OCI-LY7 (cell line): ENCODE results near the gene B3GNT3. TPM values are rescaled to one million over a fixed set of nuclear protein-coding genes. Genes with fewer than 3 reads are reported as not detected.

ENCODE experiments used
- BruUV-seq: library from RNA; stranded (reverse); fragments of 400-500 nt; replicated peaks from 2 replicates; lab custom pipeline; 2021; lab: Mats Ljungman, UMichigan
- CTCF ChIA-PET: fragments of 300-600 bp; sonication (Branson Sonifier 250); formaldehyde crosslinking; loops from one replicate; lab custom pipeline; 2022; ENCODE audit warnings: antibody characterized with exemption; ENCODE audit not compliant: unreplicated experiment; lab: Charles Lee
- POLR2A ChIA-PET: fragments of 300-600 bp; sonication (Branson Sonifier 250); formaldehyde crosslinking; loops from one replicate; lab custom pipeline; 2022; ENCODE audit warnings: antibody characterized with exemption; lab: Charles Lee
- DNase-seq: peaks from one replicate; pipeline ENCODE4 v3.0.0-alpha.2; 2015; ENCODE audit warnings: low spot score
- H2AFZ ChIP-seq: fragments of 200-600 bp; sonication (generic), shearing (Covaris generic); 2 replicates; pipeline ENCODE4 v1.6.1; 2014; ENCODE audit warnings: mild to moderate bottlenecking, antibody characterized with exemption, low read length, moderate library complexity
- H3K27ac ChIP-seq: fragments of 200-600 bp; sonication (generic); 2 replicates; pipeline ENCODE4 v1.5.1; 2014; ENCODE audit warnings: mixed run types, low read depth, mild to moderate bottlenecking, moderate library complexity, low read length, inconsistent platforms; ENCODE audit not compliant: poor library complexity, severe bottlenecking
- H3K36me3 ChIP-seq: fragments of 200-600 bp; sonication (generic); 2 replicates; pipeline ENCODE4 v1.6.1; 2014; ENCODE audit warnings: mild to moderate bottlenecking, antibody characterized with exemption, low read length, moderate library complexity, mixed read lengths; ENCODE audit not compliant: insufficient read depth
- H3K4me1 ChIP-seq: fragments of 200-600 bp; sonication (generic); 2 replicates; pipeline ENCODE4 v1.5.1; 2014; ENCODE audit warnings: mild to moderate bottlenecking, low read length; ENCODE audit not compliant: insufficient read depth, poor library complexity, severe bottlenecking
- H3K4me2 ChIP-seq: fragments of 200-600 bp; sonication (generic); 2 replicates; pipeline ENCODE4 v1.6.1; 2014; ENCODE audit warnings: mild to moderate bottlenecking, low read length
- H3K4me3 ChIP-seq: fragments of 200-600 bp; sonication (generic); 2 replicates; pipeline ENCODE4 v1.5.1; 2014; ENCODE audit warnings: mild to moderate bottlenecking, low read depth, low read length; ENCODE audit not compliant: poor library complexity, severe bottlenecking
- H3K79me2 ChIP-seq: fragments of 200-600 bp; sonication (generic); 2 replicates; pipeline ENCODE4 v1.6.1; 2016; ENCODE audit warnings: low read depth, mild to moderate bottlenecking, low read length, moderate library complexity, mixed read lengths; ENCODE audit not compliant: insufficient read depth
- H3K9me2 ChIP-seq: fragments of 200-600 bp; sonication (generic); 2 replicates; pipeline ENCODE4 v1.6.1; 2016; ENCODE audit warnings: mild to moderate bottlenecking, low read length, mixed read lengths; ENCODE audit not compliant: insufficient read depth
- H3K9me3 ChIP-seq: fragments of 200-600 bp; sonication (generic); 2 replicates; pipeline ENCODE4 v1.6.1; 2014; ENCODE audit warnings: mild to moderate bottlenecking, mixed run types, low read length, mixed read lengths
- H4K20me1 ChIP-seq: fragments of 200-600 bp; sonication (generic); 2 replicates; pipeline ENCODE4 v1.6.1; 2014; ENCODE audit warnings: mild to moderate bottlenecking, antibody characterized with exemption, low read length, moderate library complexity, mixed read lengths; ENCODE audit not compliant: insufficient read depth
- CTCF ChIP-seq: fragments of 200-600 bp; sonication (generic); conservative IDR thresholded peaks from 2 replicates; pipeline ENCODE4 v1.5.1; 2014; ENCODE audit warnings: mild to moderate bottlenecking, antibody characterized with exemption, low read length, moderate library complexity, mixed read lengths
- EZH2phosphoT487 ChIP-seq: fragments of 200-600 bp; sonication (generic); IDR thresholded peaks from 2 replicates; pipeline ENCODE4 v1.6.1; 2018; ENCODE audit warnings: low read depth, borderline replicate concordance, mild to moderate bottlenecking, mixed run types, antibody characterized with exemption, low read length, moderate library complexity, mixed read lengths
- intact Hi-C: fragments of 100-400 bp; cut with micrococcal nuclease; formaldehyde crosslinking; loops from one replicate; pipeline ENCODE4 v1.10.0; 2022; ENCODE audit not compliant: unreplicated experiment
- total RNA-seq, 2 experiments: library from RNA; depleted of rRNA in 1 of 2; stranded (reverse); fragments of >200 nt in 1 of 2; shearing (Covaris generic) in 1 of 2; gene quantifications; 2 replicates each; pipeline ENCODE4 v1.2.3, GENCODE V29; 2014 to 2022

B3GNT3 gene
- total RNA-seq, 2 experiments from 2014 or later = not detected

GRCh38 chr19:17831419-17831888, 36.5 kb downstream of the B3GNT3 start:
- H3K36me3 ChIP-seq = peaks cover 17% of the 10 kb centered on the region
- H4K20me1 ChIP-seq = no peaks in the 10 kb centered on the region
- no peaks in the 10 kb centered on the region for H3K9me3 ChIP-seq
- intact Hi-C loops = no loop called here
- no peak overlapping the region for H3K4me3 ChIP-seq
- H3K79me2 ChIP-seq = no peaks in the 10 kb centered on the region
- no peaks in the 10 kb centered on the region for H3K4me1 ChIP-seq
- POLR2A ChIA-PET = no interaction called here
- CTCF ChIA-PET = no interaction called here
- H3K9me2 ChIP-seq = no peaks in the 10 kb centered on the region
- DNase-seq = no peak
- no TSS peak for BruUV-seq
- no peak overlapping the region for H2AFZ ChIP-seq
- H3K4me2 ChIP-seq = no peak overlapping the region
- TF ChIP-seq EZH2phosphoT487 = no peak
- TF ChIP-seq CTCF = no peak
- H3K27ac ChIP-seq = no peak overlapping the region

DNA sequence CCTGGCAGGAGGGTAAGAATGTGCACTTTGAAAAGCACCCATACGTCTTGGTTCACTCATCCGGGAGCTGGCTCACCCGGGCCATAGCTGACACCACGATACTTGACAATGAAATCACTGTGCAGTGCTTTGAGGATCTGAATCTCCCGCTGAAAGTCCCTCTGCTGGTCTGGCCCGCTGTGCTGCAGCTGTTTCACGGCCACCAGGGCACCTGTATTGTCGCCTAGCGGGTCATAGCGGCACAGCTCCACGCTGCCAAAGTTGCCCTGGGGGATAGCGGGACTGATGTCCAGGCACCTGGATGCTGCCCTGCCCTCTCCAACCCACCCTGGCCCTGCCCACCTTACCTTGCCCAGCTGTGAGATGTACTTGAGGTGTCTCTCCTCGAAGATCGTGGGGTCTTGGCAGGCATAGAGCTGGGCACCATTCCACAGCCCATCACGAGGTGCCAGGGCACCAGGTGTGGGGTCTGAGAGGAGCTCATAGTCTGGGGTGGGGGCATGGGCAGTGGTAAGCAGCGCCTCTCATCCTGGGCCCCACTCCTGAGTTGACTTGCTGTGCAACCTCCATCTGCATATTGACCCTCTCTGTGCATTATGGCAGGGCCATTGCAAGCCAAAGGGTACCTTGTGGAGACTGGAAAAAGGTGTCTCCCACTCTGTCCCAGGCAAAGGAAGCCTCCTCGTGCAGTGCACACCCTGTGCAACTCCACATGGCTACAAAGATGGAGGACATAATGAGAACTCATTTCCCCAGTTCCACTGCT, 37.7 kb downstream of the B3GNT3 start:
- Histone ChIP-seq H3K27ac (no peak overlapping the region), H2AFZ (no peak overlapping the region), H3K4me2 (no peak overlapping the region), H4K20me1 (no peaks in the 10 kb centered on the region), H3K9me3 (no peaks in the 10 kb centered on the region), H3K9me2 (no peaks in the 10 kb centered on the region), H3K36me3 (peaks cover 17% of the 10 kb centered on the region), H3K4me3 (no peak overlapping the region), H3K79me2 (no peaks in the 10 kb centered on the region), H3K4me1 (no peaks in the 10 kb centered on the region)
- ChIA-PET CTCF (no interaction called here), POLR2A (interaction anchor here (0.6 kb wide), 1 partner anchor 15 kb away, joined by 4 read pairs; no protein-coding TSS in a partner anchor)
- TF ChIP-seq EZH2phosphoT487 = no peak
- no peak for TF ChIP-seq CTCF
- no peak for DNase-seq
- intact Hi-C loops = no loop called here
- BruUV-seq = no TSS peak
